Lower leg skin (tissue), 3 donors: ENCODE results near the gene ADGRD1.

Experiments used
- CTCF ChIP-seq, 3 donors: fragments of 450-650 bp; IDR thresholded peaks; one replicate each; pipeline ENCODE4 v1.5.1; 2016; ENCODE audit warnings: antibody characterized with exemption in 3 of 3, mild to moderate bottlenecking in 3 of 3, moderate library complexity in 2 of 3
- POLR2A ChIP-seq, 2 donors: fragments of 450-650 bp; IDR thresholded peaks; one replicate each; pipeline ENCODE4 v1.6.1; 2016 to 2017; ENCODE audit warnings: antibody characterized with exemption in 2 of 2, mild to moderate bottlenecking in 1 of 2, moderate library complexity in 1 of 2

- TF ChIP-seq CTCF (IDR thresholded peaks at IDR 0.05), result no peak
- TF ChIP-seq POLR2A (IDR thresholded peaks at IDR 0.05), result no peak
Observed at GRCh38 chr12:131153016-131153415, 199.3 kb downstream of the ADGRD1 start.
